ENCODE results near the gene IRX6. TPM values are rescaled to one million over a fixed set of nuclear protein-coding genes. Genes with fewer than 3 reads are reported as not detected.

The IRX6 gene
- total and polyA plus RNA-seq, 7 experiments from 2014 or later = not detected

- POLR2A ChIA-PET = no interaction called here
- no peaks in the 10 kb centered on the region for H3K4me1 ChIP-seq (ENCODE audit: control insufficient read depth in 2 of 2, insufficient read depth in 2 of 2, low read length in 2 of 2)
- Mint-ChIP-seq H3K36me3 (no peaks in the 10 kb centered on the region), H3K27me3 (peaks cover 0 to 26% (median 17%) of the 10 kb centered on the region in 5 donors), H3K4me3 (no peak overlapping the region), H3K9me3 (peaks cover 0 to 6% (median 2%) of the 10 kb centered on the region in 11 donors), H3K4me1 (no peaks in the 10 kb centered on the region), H3K27ac (no peak overlapping the region)
- no peak overlapping the region for H3K4me3 ChIP-seq (ENCODE audit: low read length)
- H3K27me3 ChIP-seq (ENCODE audit: control insufficient read depth in 2 of 2, insufficient read depth in 2 of 2, low read length in 2 of 2) = peaks cover 0 to 3% of the 10 kb centered on the region in 2 donors
- no peak overlapping the region for H3K27ac ChIP-seq (ENCODE audit: low read depth, low read length)
- H3K36me3 ChIP-seq (ENCODE audit: control insufficient read depth in 2 of 3, insufficient read depth in 3 of 3, low read length in 3 of 3) = no peaks in the 10 kb centered on the region
- ATAC-seq = no peak
- intact Hi-C loops (cut with micrococcal nuclease) = no loop called here
- CTCF ChIA-PET = no interaction called here
- H3K9me3 ChIP-seq (ENCODE audit: control insufficient read depth in 2 of 3, low read length in 3 of 3) = no peaks in the 10 kb centered on the region
- no peak for DNase-seq
Measured at GRCh38 chr16:55282441-55282840, 41.6 kb upstream of the IRX6 start.

- ChIA-PET CTCF (no interaction called here), POLR2A (no interaction called here)
- Histone ChIP-seq H3K27me3 (ENCODE audit: control insufficient read depth in 2 of 2, insufficient read depth in 2 of 2, low read length in 2 of 2) (peaks cover 0 to 3% of the 10 kb centered on the region in 2 donors), H3K27ac (ENCODE audit: low read depth, low read length) (no peak overlapping the region), H3K4me1 (ENCODE audit: control insufficient read depth in 2 of 2, insufficient read depth in 2 of 2, low read length in 2 of 2) (no peaks in the 10 kb centered on the region), H3K9me3 (ENCODE audit: control insufficient read depth in 2 of 3, low read length in 3 of 3) (no peaks in the 10 kb centered on the region), H3K4me3 (ENCODE audit: low read length) (no peak overlapping the region), H3K36me3 (ENCODE audit: control insufficient read depth in 2 of 3, insufficient read depth in 3 of 3, low read length in 3 of 3) (no peaks in the 10 kb centered on the region)
- ATAC-seq (no peak), DNase-seq (no peak)
- intact Hi-C loops (cut with micrococcal nuclease) = no loop called here
- Mint-ChIP-seq H3K9me3 (peaks cover 0 to 14% (median 7%) of the 10 kb centered on the region in 11 donors), H3K4me1 (no peaks in the 10 kb centered on the region), H3K27me3 (peaks cover 0 to 26% (median 13%) of the 10 kb centered on the region in 5 donors), H3K27ac (no peak overlapping the region), H3K36me3 (no peaks in the 10 kb centered on the region), H3K4me3 (no peak overlapping the region)
Measured at GRCh38 chr16:55283812-55284717, 39.9 kb upstream of the IRX6 start.

GRCh38 chr16:55284718-55285099 lies 39.3 kb upstream of the IRX6 start:
- H3K9me3 ChIP-seq (ENCODE audit: control insufficient read depth in 2 of 3, low read length in 3 of 3) = no peaks in the 10 kb centered on the region
- no peak overlapping the region for H3K27ac ChIP-seq (ENCODE audit: low read depth, low read length)
- intact Hi-C loops (cut with micrococcal nuclease) = no loop called here
- Mint-ChIP-seq H3K4me1 (no peaks in the 10 kb centered on the region), H3K36me3 (no peaks in the 10 kb centered on the region), H3K9me3 (peaks cover 0 to 14% (median 7%) of the 10 kb centered on the region in 11 donors), H3K4me3 (no peak overlapping the region), H3K27me3 (peaks cover 0 to 26% (median 13%) of the 10 kb centered on the region in 5 donors), H3K27ac (no peak overlapping the region)
- CTCF ChIA-PET = no interaction called here
- POLR2A ChIA-PET = no interaction called here
- no peaks in the 10 kb centered on the region for H3K36me3 ChIP-seq (ENCODE audit: control insufficient read depth in 2 of 3, insufficient read depth in 3 of 3, low read length in 3 of 3)
- no peak for ATAC-seq
- no peak for DNase-seq
- no peaks in the 10 kb centered on the region for H3K4me1 ChIP-seq (ENCODE audit: control insufficient read depth in 2 of 2, insufficient read depth in 2 of 2, low read length in 2 of 2)
- H3K27me3 ChIP-seq (ENCODE audit: control insufficient read depth in 2 of 2, insufficient read depth in 2 of 2, low read length in 2 of 2) = peaks cover 0 to 3% of the 10 kb centered on the region in 2 donors
- H3K4me3 ChIP-seq (ENCODE audit: low read length) = no peak overlapping the region

GRCh38 chr16:55285586-55285985 lies 38.4 kb upstream of the IRX6 start:
- H3K27me3 Mint-ChIP-seq = peaks cover 0 to 22% (median 13%) of the 10 kb centered on the region in 5 donors
- H3K4me3 Mint-ChIP-seq = no peak overlapping the region
- Histone ChIP-seq H3K4me1 (ENCODE audit: control insufficient read depth in 2 of 2, insufficient read depth in 2 of 2, low read length in 2 of 2) (no peaks in the 10 kb centered on the region), H3K9me3 (ENCODE audit: control insufficient read depth in 2 of 3, low read length in 3 of 3) (no peaks in the 10 kb centered on the region), H3K4me3 (ENCODE audit: low read length) (no peak overlapping the region), H3K27me3 (ENCODE audit: control insufficient read depth in 2 of 2, insufficient read depth in 2 of 2, low read length in 2 of 2) (peaks cover 0 to 3% of the 10 kb centered on the region in 2 donors), H3K27ac (ENCODE audit: low read depth, low read length) (no peak overlapping the region), H3K36me3 (ENCODE audit: control insufficient read depth in 2 of 3, insufficient read depth in 3 of 3, low read length in 3 of 3) (no peaks in the 10 kb centered on the region)
- no peaks in the 10 kb centered on the region for H3K36me3 Mint-ChIP-seq
- H3K27ac Mint-ChIP-seq = no peak overlapping the region
- POLR2A ChIA-PET = no interaction called here
- DNase-seq (no peak), ATAC-seq (no peak)
- intact Hi-C loops (cut with micrococcal nuclease) = no loop called here
- CTCF ChIA-PET = no interaction called here
- peaks cover 0 to 14% (median 7%) of the 10 kb centered on the region in 11 donors for H3K9me3 Mint-ChIP-seq
- H3K4me1 Mint-ChIP-seq = no peaks in the 10 kb centered on the region

GRCh38 chr16:55289353-55289752 lies 34.6 kb upstream of the IRX6 start:
- H3K27ac Mint-ChIP-seq = no peak overlapping the region
- intact Hi-C loops (cut with micrococcal nuclease) = no loop called here
- ATAC-seq = no peak
- H3K4me3 Mint-ChIP-seq = no peak overlapping the region
- Histone ChIP-seq H3K9me3 (ENCODE audit: control insufficient read depth in 2 of 3, low read length in 3 of 3) (no peaks in the 10 kb centered on the region), H3K27ac (ENCODE audit: low read depth, low read length) (no peak overlapping the region), H3K4me3 (ENCODE audit: low read length) (no peak overlapping the region), H3K4me1 (ENCODE audit: control insufficient read depth in 2 of 2, insufficient read depth in 2 of 2, low read length in 2 of 2) (no peaks in the 10 kb centered on the region), H3K27me3 (ENCODE audit: control insufficient read depth in 2 of 2, insufficient read depth in 2 of 2, low read length in 2 of 2) (no peaks in the 10 kb centered on the region), H3K36me3 (ENCODE audit: control insufficient read depth in 2 of 3, insufficient read depth in 3 of 3, low read length in 3 of 3) (no peaks in the 10 kb centered on the region)
- peaks cover 0 to 14% (median 5%) of the 10 kb centered on the region in 11 donors for H3K9me3 Mint-ChIP-seq
- no peaks in the 10 kb centered on the region for H3K4me1 Mint-ChIP-seq
- DNase-seq = no peak
- ChIA-PET POLR2A (no interaction called here), CTCF (no interaction called here)
- no peaks in the 10 kb centered on the region for H3K36me3 Mint-ChIP-seq
- peaks cover 0 to 8% (median under 1%) of the 10 kb centered on the region in 5 donors for H3K27me3 Mint-ChIP-seq

GRCh38 chr16:55291847-55292246 lies 32.2 kb upstream of the IRX6 start:
- no peak for DNase-seq
- Mint-ChIP-seq H3K36me3 (no peaks in the 10 kb centered on the region), H3K9me3 (peaks cover 0 to 13% (median 5%) of the 10 kb centered on the region in 11 donors), H3K4me3 (no peak overlapping the region), H3K4me1 (no peaks in the 10 kb centered on the region), H3K27ac (no peak overlapping the region), H3K27me3 (peaks cover 0 to 12% (median 4%) of the 10 kb centered on the region in 5 donors)
- Histone ChIP-seq H3K9me3 (ENCODE audit: control insufficient read depth in 2 of 3, low read length in 3 of 3) (no peaks in the 10 kb centered on the region), H3K4me1 (ENCODE audit: control insufficient read depth in 2 of 2, insufficient read depth in 2 of 2, low read length in 2 of 2) (no peaks in the 10 kb centered on the region), H3K4me3 (ENCODE audit: low read length) (no peak overlapping the region), H3K36me3 (ENCODE audit: control insufficient read depth in 2 of 3, insufficient read depth in 3 of 3, low read length in 3 of 3) (no peaks in the 10 kb centered on the region), H3K27me3 (ENCODE audit: control insufficient read depth in 2 of 2, insufficient read depth in 2 of 2, low read length in 2 of 2) (no peaks in the 10 kb centered on the region), H3K27ac (ENCODE audit: low read depth, low read length) (no peak overlapping the region)
- ChIA-PET POLR2A (no interaction called here), CTCF (no interaction called here)
- no peak for ATAC-seq
- intact Hi-C loops (cut with micrococcal nuclease) = no loop called here

- intact Hi-C loops (cut with micrococcal nuclease) = no loop called here
- Mint-ChIP-seq H3K9me3 (peaks cover 0 to 10% (median 3%) of the 10 kb centered on the region in 11 donors), H3K36me3 (no peaks in the 10 kb centered on the region), H3K4me3 (no peak overlapping the region), H3K27ac (no peak overlapping the region), H3K27me3 (peaks cover 0 to 12% (median 4%) of the 10 kb centered on the region in 5 donors), H3K4me1 (no peaks in the 10 kb centered on the region)
- Histone ChIP-seq H3K4me3 (ENCODE audit: low read length) (no peak overlapping the region), H3K4me1 (ENCODE audit: control insufficient read depth in 2 of 2, insufficient read depth in 2 of 2, low read length in 2 of 2) (no peaks in the 10 kb centered on the region), H3K9me3 (ENCODE audit: control insufficient read depth in 2 of 3, low read length in 3 of 3) (no peaks in the 10 kb centered on the region), H3K27me3 (ENCODE audit: control insufficient read depth in 2 of 2, insufficient read depth in 2 of 2, low read length in 2 of 2) (no peaks in the 10 kb centered on the region), H3K27ac (ENCODE audit: low read depth, low read length) (no peak overlapping the region), H3K36me3 (ENCODE audit: control insufficient read depth in 2 of 3, insufficient read depth in 3 of 3, low read length in 3 of 3) (no peaks in the 10 kb centered on the region)
- ATAC-seq (no peak), DNase-seq (no peak)
- ChIA-PET CTCF (no interaction called here), POLR2A (no interaction called here)
Measured at GRCh38 chr16:55292491-55292890, 31.5 kb upstream of the IRX6 start.
